ENCODE data around the gene FAM149B1. TPM values are rescaled to one million over a fixed set of nuclear protein-coding genes. Genes with fewer than 3 reads are reported as not detected.

FAM149B1 gene
- total RNA-seq, result 10 to 100 TPM in 1 of 2 donors, 1 to 10 TPM in 1; 10.0 to 11.0 TPM

GRCh38 chr10:73167783-73168464 is at the start of gene FAM149B1, which contains the start of gene ECD:
TSS of gene FAM149B1 (plus strand) at chr10:73168119. CDS start at chr10:73168340, 221 bp downstream.
TSS of gene ECD (minus strand) at chr10:73168008. CDS start at chr10:73163937, 4,071 bp downstream.

GRCh38 chr10:73246646-73247508 is 79.0 kb downstream of the FAM149B1 start, which contains the start of gene DNAJC9:
TSS of gene DNAJC9 (minus strand) at chr10:73247255. CDS start at chr10:73247189, 66 bp downstream.

GRCh38 chr10:73252445-73253224 is 84.7 kb downstream of the FAM149B1 start, which contains the start of gene MRPS16:
TSS of gene MRPS16 (minus strand) at chr10:73252644. CDS start at chr10:73252482, 162 bp downstream.

Small RNA genes lying within 50 kb of the gene (small RNA-seq; reads per million reads assigned to genes)
- 0 reads per million in 2 donors for gene RF00019
- 0 reads per million in 2 donors for gene RNU6-833P
- 783 to 1,068 reads per million in 2 donors for gene SNORA11F

Other genes with a start within 250 kb of the FAM149B1 start
- gene PLA2G12B, start 213.3 kb upstream of the FAM149B1 start, total RNA-seq, result not detected
- gene P4HA1, start 71.3 kb upstream of the FAM149B1 start, total RNA-seq, result 10 to 100 TPM; 60.6 to 86.9 TPM
- 1 to 10 TPM; 2.0 to 3.1 TPM for gene NUDT13, start 57.7 kb upstream of the FAM149B1 start, total RNA-seq
- gene ECD, start 111 bp upstream of the FAM149B1 start, total RNA-seq, result 10 to 100 TPM; 39.9 to 43.0 TPM
- 10 to 100 TPM; 22.4 to 44.6 TPM for gene DNAJC9, start 79.1 kb downstream of the FAM149B1 start, total RNA-seq
- 10 to 100 TPM; 70.5 to 92.2 TPM for gene MRPS16, start 84.5 kb downstream of the FAM149B1 start, total RNA-seq
- gene CFAP70, start 190.7 kb downstream of the FAM149B1 start, total RNA-seq, result 1 to 10 TPM in 1 of 2 donors, under 1 TPM in 1; 0.33 to 2.4 TPM
- 10 to 100 TPM; 70.9 to 84.9 TPM for gene ANXA7, start 245.9 kb downstream of the FAM149B1 start, total RNA-seq

Data from melanocyte of skin (primary cell).